Measurements from ENCODE around the gene CAMKMT.

- no peak for TF ChIP-seq CTCF (conservative IDR thresholded peaks at IDR 0.05; ENCODE audit: low read depth, low read length)
- no peak for TF ChIP-seq EZH2 (IDR thresholded peaks at IDR 0.05; ENCODE audit: borderline replicate concordance, low read depth, low read length, poor library complexity, severe bottlenecking)
These were observed 183.3 kb downstream of the CAMKMT start for GRCh38 chr2:44545005-44545404.
